UCSD-AML1 (cell line): Measurements from ENCODE around the gene PRCP.
A peak's percentile ranks its signal among the peaks of the same experiment; 100 is the strongest.
"Not testable (repeated sequence)": the region's sequence is repeated elsewhere in the genome, so short reads cannot be mapped to it uniquely, and the experiment has no call there.

ENCODE experiments used
- DNase-seq: peaks from one replicate; lab custom pipeline; 2025; ENCODE audit not compliant: unreplicated experiment; lab: John Stamatoyannopoulos, UW

The PRCP gene

DNA sequence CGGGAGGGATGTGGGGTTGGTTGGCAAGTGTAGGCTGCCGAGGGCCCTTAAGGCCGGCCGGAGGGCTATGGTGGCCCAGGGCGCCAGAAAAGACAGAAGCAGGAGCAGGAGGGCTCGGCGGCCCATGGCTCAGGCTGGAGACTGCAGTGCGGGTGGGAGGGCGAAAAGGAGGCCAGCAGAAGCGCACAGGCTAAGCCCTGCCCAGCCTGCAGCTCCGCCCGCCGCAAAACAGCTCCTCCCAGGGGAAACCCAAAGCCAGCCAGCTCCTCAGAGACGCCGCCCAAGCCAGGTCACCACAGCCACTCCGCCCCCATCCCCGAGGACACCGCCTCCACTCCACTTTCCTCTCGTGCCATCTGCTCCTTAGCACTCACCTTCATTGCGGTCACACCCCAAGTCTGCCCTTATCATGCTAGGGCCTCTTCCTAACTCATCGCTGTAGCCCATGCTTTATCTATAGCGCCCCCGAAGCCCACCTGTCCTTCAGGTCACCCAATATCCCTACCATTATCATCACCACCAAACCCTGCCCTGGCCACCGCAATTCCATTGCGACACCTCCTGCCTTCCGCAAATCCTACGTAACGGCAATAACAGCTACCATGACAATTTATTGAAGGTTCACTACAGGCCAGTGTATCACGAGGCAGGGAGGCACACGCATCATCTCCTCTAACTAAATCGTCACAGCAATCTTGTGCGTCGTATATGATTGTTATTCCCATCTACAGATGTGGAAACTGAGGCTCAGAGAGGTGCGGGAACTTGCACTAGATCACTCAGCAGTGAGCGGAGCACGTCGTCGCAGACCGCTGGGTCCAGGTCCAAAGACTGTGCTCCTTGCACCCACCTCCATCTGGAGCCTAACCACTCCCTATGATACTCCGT lies at the start of gene PRCP:
PRCP (minus strand) TSS at position 154 of the 888 bp plus-strand sequence; CDS start at position 126, 28 bp downstream.
- peak; percentile 91 for DNase-seq

DNA sequence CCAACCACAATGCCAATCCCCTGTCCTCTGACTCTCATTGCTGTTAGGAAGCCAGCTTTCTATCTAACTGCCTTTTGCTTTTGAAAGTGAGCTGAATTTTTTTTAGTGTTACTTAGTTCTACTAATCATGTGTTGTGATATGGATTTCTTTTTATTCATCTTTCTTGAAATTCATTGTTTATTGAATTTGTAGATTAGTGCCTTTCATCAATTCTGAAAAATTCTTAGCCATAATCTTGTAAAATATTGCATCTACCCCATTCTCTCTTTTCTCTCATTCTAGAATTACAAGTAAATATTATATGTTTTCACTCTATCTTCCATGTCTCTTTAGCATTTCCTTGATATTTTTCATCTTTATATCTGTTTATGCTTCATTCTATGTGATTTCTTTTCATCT lies 49.1 kb upstream of the PRCP start:
- no peak for DNase-seq

- DNase-seq = no peak
Measured at GRCh38 chr11:82945682-82946081, 45.5 kb upstream of the PRCP start.

DNA sequence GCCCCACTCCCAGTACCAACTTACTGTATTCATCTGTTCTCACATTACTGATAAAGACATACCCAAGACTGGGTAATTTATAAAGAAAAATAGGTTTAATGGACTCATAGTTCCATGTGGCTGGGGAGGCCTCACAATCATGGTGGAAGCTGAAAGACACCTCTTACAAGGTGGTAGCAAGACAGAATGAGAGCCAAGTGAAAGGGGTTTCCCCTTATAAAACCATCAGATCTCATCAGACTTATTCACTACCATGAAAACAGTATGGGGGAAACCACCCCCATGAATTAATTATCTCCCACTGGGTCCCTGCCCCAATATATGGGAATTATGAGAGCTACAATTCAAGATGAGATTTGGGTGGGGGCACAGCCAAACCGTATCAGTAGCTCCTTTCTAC lies 44.8 kb upstream of the PRCP start:
- DNase-seq = not testable (repeated sequence)

DNA sequence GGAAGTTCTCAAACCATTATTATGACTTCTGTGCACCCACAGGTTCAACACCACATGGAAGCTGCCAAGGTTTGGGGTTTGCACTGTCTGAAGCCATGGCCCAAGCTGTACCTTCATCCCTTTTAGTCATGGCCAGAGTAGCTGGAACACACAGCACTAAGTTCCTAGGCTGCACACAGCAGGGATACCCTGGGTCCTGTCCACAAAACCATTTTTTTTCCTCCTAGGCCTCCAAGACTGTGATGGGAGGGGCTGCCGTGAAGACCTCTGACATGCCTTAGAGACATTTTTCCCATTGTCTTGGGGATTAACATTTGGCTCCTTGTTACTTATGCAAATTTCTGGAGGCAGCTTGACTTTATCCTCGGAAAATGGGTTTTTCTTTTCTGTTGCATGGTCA lies 44.0 kb upstream of the PRCP start:
- no peak for DNase-seq

GRCh38 chr11:82943430-82943829 lies 43.2 kb upstream of the PRCP start:
- DNase-seq = not testable (repeated sequence)

GRCh38 chr11:82942376-82942775 lies 42.1 kb upstream of the PRCP start:
- no peak for DNase-seq

- no peak for DNase-seq
Measured at GRCh38 chr11:82939456-82939855, 39.2 kb upstream of the PRCP start.

DNA sequence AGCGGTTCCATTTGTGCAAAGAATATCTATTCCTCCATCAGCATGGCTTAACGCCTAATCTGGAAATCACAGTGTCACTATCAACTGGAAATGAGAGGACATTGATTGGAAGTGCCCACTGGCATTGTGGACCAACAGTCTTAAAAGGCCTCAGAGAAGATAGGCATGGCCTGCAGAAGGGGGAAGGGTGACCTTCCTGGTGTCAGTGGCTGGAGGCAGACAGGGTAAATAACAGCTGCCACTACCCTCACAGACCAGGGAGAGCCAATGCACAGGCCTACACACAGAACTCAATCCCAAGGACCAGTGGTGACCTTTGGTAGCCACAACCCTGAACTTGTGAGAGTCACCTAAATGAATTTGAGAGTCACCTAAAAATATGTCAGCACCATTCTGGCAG lies 37.3 kb upstream of the PRCP start:
- no peak for DNase-seq

DNA sequence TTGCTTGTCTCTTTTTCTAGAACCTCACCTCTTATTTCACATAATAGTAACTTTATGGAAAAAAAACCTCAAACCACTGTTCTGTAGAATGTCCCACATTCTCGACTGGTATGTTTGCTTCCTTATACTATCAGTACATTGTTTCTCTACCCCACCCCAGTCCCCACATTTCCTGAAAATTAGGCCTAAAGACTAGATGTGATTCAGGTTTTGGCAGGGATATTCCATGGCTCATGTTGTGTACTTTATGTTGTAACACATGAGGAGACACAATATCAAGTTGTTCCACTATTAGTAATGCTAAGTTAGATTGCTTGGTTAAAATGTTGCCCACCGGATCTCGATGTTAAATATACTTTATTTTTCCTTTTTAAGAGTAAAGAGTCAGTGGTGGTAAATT lies 36.0 kb upstream of the PRCP start:
- no peak for DNase-seq

DNA sequence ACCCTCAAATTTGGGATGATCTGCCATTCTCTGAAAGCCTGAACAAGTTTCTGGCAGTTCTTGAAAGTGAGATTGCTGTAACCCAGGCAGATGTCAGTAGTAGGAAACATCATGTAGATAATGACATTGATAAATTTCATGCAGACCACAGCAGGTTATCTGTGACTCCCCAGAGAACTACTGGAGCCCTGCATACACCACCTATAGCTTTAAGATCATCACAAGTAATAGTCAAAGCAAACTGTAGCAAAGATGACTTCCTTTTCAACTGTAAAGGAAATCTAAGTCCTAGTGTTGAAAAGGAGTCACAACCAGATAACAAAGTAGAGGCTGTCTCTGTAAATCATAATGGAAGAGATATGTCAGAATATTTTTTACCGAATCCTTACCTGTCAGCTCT lies 32.3 kb upstream of the PRCP start:
- no peak for DNase-seq

GRCh38 chr11:82930734-82931133 lies 30.5 kb upstream of the PRCP start:
- no peak for DNase-seq

- DNase-seq = no peak
Measured at GRCh38 chr11:82930229-82930628, 30.0 kb upstream of the PRCP start.

GRCh38 chr11:82929121-82929520 lies 28.9 kb upstream of the PRCP start:
- no peak for DNase-seq

DNA sequence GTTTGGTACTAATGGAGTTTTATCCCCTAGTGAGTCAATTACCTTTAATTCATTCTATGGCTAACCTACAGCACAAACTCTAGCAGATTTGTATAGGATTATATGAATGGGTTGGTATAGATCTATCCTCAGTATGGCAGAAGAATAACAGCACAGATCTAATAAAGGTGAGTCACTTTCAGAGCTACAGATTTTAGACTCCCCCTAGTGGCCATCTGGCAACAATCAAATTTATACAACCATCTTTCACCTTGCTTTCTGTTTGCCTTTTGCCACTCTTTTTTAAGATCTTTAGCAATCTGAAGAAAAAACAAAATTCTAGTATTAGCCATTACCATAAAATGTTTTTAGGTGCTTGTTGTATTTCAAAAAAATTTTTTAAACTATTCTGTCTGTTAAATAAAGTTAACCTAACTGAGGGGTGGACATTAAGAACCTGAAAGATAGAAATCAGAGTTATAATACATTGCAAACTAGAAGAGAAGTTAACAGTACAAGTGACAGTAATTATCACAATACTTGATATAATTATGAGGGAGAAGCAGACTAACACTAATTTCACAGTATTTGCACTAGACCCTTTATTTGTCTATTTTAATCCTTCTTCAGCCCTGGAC lies 27.1 kb upstream of the PRCP start:
- no peak for DNase-seq

DNA sequence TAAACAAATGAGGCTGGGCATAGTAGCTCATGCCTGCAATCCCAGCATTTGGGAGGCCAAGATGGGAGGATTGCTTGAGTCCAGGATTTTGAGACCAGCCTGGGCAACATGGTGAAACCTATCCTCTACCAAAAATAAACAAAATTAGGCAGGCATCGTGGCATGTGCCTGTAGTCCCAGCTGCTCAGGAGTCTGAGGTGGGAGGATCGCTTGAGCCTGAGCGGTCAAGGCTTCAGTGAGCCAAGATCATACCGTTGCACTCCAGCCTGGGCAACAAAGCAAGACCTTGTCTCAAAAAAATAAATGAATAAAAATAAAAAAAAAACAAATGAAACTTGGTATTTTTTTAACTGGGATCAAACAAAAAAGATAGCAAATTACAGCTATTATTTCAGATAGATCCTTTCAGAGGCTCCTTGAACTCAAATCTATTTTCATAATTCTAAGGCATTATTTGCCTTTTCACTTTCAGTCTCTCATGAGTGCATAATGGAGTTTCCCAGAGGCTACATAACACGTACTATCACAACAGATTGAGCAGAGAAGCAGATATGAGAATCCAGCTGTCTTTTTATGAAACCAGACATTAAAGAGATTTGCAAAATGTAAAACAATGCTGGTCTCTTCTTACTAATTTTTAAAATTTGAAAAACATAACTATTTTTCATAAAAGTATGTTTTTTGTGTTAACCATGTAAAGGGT lies 24.4 kb upstream of the PRCP start:
- DNase-seq = no peak

GRCh38 chr11:82922396-82923173 lies 22.4 kb upstream of the PRCP start:
- DNase-seq = not testable (repeated sequence)

- DNase-seq = not testable (repeated sequence)
Measured at GRCh38 chr11:82920227-82920626, 20.0 kb upstream of the PRCP start.

DNA sequence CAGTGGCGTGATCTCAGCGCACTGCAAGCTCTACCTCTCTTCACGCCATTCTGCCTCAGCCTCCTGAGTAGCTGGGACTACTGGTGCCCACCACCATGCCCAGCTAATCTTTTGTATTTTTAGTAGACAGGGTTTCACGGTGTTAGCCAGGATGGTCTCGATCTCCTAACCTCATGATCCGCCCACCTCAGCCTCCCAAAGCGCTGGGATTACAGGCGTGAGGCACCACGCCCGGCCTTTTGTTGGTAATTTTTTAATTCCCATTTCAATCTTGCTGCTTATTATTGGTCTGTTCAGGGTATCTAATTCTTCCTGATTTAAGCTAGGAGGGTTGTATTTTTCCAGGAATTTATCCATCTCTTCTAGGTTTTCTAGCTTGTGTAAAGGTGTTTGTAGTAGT lies 19.6 kb upstream of the PRCP start:
- not testable (repeated sequence) for DNase-seq

DNA sequence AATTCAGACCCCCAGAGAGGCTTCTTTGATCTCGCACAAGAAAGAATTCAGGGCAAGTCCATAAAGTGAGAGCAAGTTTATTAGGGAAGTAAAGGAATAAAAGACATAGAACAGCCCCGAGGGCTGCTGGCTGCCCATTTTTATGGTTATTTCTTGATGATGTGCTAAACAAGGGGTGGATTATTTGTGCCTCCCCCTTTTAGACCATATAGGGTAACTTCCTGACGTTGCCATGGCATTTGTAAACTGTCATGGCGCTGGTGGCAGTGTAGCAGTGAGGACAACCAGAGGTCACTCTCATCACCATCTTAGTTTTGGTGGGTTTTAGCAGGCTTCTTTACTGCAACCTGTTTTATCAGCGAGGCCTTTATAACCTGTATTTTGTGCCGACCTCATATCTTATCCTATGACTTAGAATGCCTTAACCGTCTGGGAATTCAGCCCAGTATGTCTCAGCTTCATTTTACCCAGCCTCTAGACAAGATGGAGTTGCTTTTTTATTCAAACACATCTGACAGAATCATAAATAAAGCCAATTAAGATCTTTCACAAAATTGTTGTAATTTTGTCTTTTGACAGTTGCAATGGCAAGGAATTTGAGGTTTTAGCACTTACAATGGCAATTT lies 8.9 kb upstream of the PRCP start:
- DNase-seq = no peak

GRCh38 chr11:82908311-82908710 lies 8.1 kb upstream of the PRCP start:
- no peak for DNase-seq
